Muscle layer of duodenum (tissue), 2 donors: ENCODE measurements around the gene TRDN.
"Not testable (repeated sequence)": the region's sequence is repeated elsewhere in the genome, so short reads cannot be mapped to it uniquely, and the experiment has no call there.

Experiments used
- H3K27ac ChIP-seq: one replicate; pipeline ENCODE4 v1.7.0; 2013; ENCODE audit warnings: mild to moderate bottlenecking, low read length
- H3K27me3 ChIP-seq: one replicate; pipeline ENCODE4 v1.7.0; 2013; ENCODE audit warnings: low read depth, mild to moderate bottlenecking, control low read depth, low read length
- H3K36me3 ChIP-seq, 2 donors: one replicate each; pipeline ENCODE4 v1.7.0; 2013; ENCODE audit warnings: low read length in 2 of 2, control low read depth in 1 of 2, mild to moderate bottlenecking in 1 of 2; ENCODE audit not compliant: insufficient read depth in 2 of 2, control insufficient read depth in 1 of 2
- H3K4me1 ChIP-seq, 2 donors: one replicate each; pipeline ENCODE4 v1.7.0; 2013; ENCODE audit warnings: low read length in 2 of 2, mild to moderate bottlenecking in 2 of 2, control low read depth in 1 of 2, moderate library complexity in 1 of 2; ENCODE audit not compliant: insufficient read depth in 2 of 2, control insufficient read depth in 1 of 2
- H3K4me3 ChIP-seq, 2 donors: one replicate each; pipeline ENCODE4 v1.7.0; 2013; ENCODE audit warnings: low read length in 2 of 2, low read depth in 1 of 2, mild to moderate bottlenecking in 1 of 2
- H3K9me3 ChIP-seq, 2 donors: one replicate each; pipeline ENCODE4 v1.7.0; 2013; ENCODE audit warnings: low read length in 2 of 2, control low read depth in 1 of 2, mild to moderate bottlenecking in 1 of 2; ENCODE audit not compliant: control insufficient read depth in 1 of 2
- donor health status: healthy.

Gene TRDN

GRCh38 chr6:123263981-123264380, 372.8 kb downstream of the TRDN start:
- H3K9me3 ChIP-seq: no peaks in the 10 kb centered on the region
- no peaks in the 10 kb centered on the region for H3K36me3 ChIP-seq
- no peaks in the 10 kb centered on the region for H3K27me3 ChIP-seq
- no peak overlapping the region for H3K4me3 ChIP-seq
- no peak overlapping the region for H3K27ac ChIP-seq
- no peaks in the 10 kb centered on the region for H3K4me1 ChIP-seq

- Histone ChIP-seq H3K27ac (no peak overlapping the region), H3K4me1 (no peaks in the 10 kb centered on the region), H3K9me3 (peaks cover 0 to 5% of the 10 kb centered on the region in 2 donors), H3K4me3 (no peak overlapping the region), H3K36me3 (no peaks in the 10 kb centered on the region), H3K27me3 (no peaks in the 10 kb centered on the region)
Measured at GRCh38 chr6:123240626-123241025, 396.1 kb downstream of the TRDN start.

DNA sequence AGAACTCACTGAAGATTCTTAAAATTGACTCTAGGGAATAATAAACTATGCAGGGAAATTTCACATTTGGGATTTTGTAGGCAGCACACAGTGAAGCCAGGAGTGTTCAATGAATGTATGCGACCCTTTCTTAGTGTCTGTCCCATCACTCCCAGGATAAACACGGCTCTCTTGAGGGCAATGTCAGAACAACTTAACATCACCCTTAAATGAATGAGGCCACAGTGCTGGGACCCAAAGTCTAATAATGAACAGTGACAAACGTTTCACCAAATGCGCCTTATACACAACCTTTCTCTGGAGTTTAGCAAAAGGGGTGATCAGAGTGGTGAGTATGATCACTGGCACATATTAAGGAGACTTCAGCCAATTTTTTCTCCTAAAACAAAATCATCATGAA, 403.4 kb downstream of the TRDN start:
- Histone ChIP-seq H3K27ac (no peak overlapping the region), H3K9me3 (no peaks in the 10 kb centered on the region), H3K36me3 (no peaks in the 10 kb centered on the region), H3K4me3 (no peak overlapping the region), H3K27me3 (no peaks in the 10 kb centered on the region), H3K4me1 (no peaks in the 10 kb centered on the region)

GRCh38 chr6:123227789-123228188, 409.0 kb downstream of the TRDN start:
- H3K27me3 ChIP-seq, H3K4me1 ChIP-seq, H3K4me3 ChIP-seq, H3K27ac ChIP-seq, H3K36me3 ChIP-seq, H3K9me3 ChIP-seq: not testable (repeated sequence)

DNA sequence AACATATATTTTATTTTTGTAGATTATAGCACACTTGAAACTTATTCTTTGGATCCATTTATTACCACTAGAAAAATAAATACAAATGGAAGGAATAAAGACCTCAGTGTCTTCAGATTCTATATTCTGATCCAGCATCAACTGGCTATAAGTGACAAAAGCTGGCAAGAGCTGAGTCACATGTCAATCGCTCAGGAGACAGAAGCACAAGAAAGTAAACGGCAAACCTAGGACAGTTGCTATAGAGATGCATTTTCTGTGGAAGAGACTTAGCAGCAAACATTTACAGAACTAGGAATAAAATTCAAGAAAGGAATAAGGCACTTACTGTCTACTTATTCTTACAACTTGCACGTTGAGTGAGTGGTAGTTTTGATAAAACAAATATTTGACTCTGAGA, 410.4 kb downstream of the TRDN start:
- no peaks in the 10 kb centered on the region for H3K4me1 ChIP-seq
- H3K36me3 ChIP-seq: no peaks in the 10 kb centered on the region

DNA sequence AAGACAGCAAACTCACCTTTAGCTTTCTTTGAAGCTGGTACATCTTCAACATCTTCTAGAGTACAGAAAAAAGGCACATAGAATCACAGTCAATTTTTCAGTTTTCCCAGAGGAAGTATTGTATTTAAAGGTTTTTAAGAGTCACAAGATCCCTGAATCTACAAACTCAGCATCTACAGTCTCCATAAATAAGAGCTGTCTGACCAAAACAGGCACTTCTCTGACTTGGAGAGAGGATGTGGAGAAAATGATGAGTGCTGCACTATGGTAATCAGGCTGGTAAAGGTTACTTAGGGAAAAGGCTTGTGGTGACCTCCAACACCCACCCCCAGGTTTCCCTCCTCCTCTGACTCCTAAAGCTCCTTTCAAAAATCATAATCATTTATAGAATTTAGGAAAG, 412.7 kb downstream of the TRDN start:
- Histone ChIP-seq H3K36me3 (no peaks in the 10 kb centered on the region), H3K27ac (no peak overlapping the region), H3K27me3 (no peaks in the 10 kb centered on the region), H3K4me3 (no peak overlapping the region), H3K9me3 (no peaks in the 10 kb centered on the region), H3K4me1 (no peaks in the 10 kb centered on the region)

More for the DNA sequence above, 410.4 kb downstream of the TRDN start:
- no peak overlapping the region for H3K4me3 ChIP-seq
- no peak overlapping the region for H3K27ac ChIP-seq
- H3K27me3 ChIP-seq: no peaks in the 10 kb centered on the region
- H3K9me3 ChIP-seq: no peaks in the 10 kb centered on the region

- no peaks in the 10 kb centered on the region for H3K9me3 ChIP-seq
- H3K4me1 ChIP-seq: no peaks in the 10 kb centered on the region
- H3K4me3 ChIP-seq: no peak overlapping the region
- no peak overlapping the region for H3K27ac ChIP-seq
- H3K27me3 ChIP-seq: no peaks in the 10 kb centered on the region
- H3K36me3 ChIP-seq: no peaks in the 10 kb centered on the region
Measured at GRCh38 chr6:123223461-123223860, 413.3 kb downstream of the TRDN start.

DNA sequence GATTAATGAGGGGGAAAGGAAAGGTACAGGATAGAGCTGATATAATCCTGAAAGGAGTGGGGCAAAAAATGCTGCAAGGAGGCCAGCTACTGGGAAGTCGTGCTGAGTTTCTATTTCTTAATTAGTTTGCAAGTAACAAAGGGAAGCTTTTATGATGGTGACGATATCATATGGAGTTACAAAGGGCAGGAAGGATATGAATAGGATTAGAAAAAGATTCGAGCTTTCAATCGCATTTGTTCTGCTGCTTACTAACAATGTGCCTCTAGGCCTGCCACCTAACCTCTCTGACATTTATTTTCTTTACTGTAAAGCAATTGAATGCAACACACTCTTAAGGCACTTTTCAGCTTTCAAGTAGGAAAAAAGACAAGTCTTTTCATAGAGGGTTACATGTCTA, 421.5 kb downstream of the TRDN start:
- Histone ChIP-seq H3K4me3 (no peak overlapping the region), H3K27ac (no peak overlapping the region), H3K9me3 (no peaks in the 10 kb centered on the region), H3K36me3 (no peaks in the 10 kb centered on the region), H3K4me1 (no peaks in the 10 kb centered on the region), H3K27me3 (no peaks in the 10 kb centered on the region)

DNA sequence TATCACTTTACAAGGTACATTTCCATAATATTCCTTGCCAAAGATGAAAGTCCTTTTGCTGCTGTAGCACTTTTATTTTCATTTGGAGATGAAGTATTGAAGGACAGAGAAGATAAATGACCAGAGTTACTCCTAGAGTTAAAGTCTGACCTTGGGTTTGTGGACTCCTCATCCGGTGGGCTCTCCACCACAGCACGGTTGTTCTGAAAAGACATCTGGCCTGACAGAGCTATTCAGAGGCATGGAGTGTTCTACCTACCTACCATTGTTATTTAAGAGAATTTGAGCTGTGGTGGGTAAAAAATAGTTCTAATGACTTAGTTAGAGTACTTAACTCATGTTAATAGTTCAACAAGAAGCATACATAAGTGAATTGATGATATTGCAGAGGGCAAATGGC, 422.3 kb downstream of the TRDN start:
- Histone ChIP-seq H3K27ac (no peak overlapping the region), H3K4me1 (no peaks in the 10 kb centered on the region), H3K9me3 (no peaks in the 10 kb centered on the region), H3K27me3 (no peaks in the 10 kb centered on the region), H3K36me3 (no peaks in the 10 kb centered on the region), H3K4me3 (no peak overlapping the region)

DNA sequence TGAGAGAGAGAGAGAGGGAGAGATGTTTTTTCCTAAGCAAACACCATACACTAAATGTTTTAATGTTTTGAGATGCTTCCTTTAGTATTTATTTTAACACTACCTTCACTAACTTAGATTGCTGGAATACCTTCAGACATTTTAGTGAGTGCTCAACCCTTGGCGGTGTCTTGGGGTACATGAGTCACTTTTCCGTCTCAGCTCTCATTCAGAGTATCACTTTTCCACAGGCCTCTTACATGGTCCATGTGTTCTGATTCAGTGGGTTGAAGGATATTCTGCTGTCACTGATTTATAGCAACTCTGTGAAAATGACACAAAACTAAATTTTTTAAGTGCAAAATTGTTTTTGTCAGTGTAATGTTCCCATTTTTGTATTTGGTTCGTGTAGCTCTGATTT, 422.8 kb downstream of the TRDN start:
- no peak overlapping the region for H3K27ac ChIP-seq
- H3K27me3 ChIP-seq: no peaks in the 10 kb centered on the region
- H3K9me3 ChIP-seq: no peaks in the 10 kb centered on the region
- no peaks in the 10 kb centered on the region for H3K36me3 ChIP-seq
- no peak overlapping the region for H3K4me3 ChIP-seq
- H3K4me1 ChIP-seq: no peaks in the 10 kb centered on the region

- no peaks in the 10 kb centered on the region for H3K4me1 ChIP-seq
- H3K27ac ChIP-seq: no peak overlapping the region
- H3K36me3 ChIP-seq: no peaks in the 10 kb centered on the region
- no peaks in the 10 kb centered on the region for H3K27me3 ChIP-seq
- no peak overlapping the region for H3K4me3 ChIP-seq
- H3K9me3 ChIP-seq: no peaks in the 10 kb centered on the region
Measured at GRCh38 chr6:123211777-123212545, 424.8 kb downstream of the TRDN start.

- H3K4me1 ChIP-seq: no peaks in the 10 kb centered on the region
- no peak overlapping the region for H3K27ac ChIP-seq
Measured at GRCh38 chr6:123210645-123211044, 426.1 kb downstream of the TRDN start.

More at GRCh38 chr6:123210645-123211044, 426.1 kb downstream of the TRDN start:
- Histone ChIP-seq H3K27me3 (no peaks in the 10 kb centered on the region), H3K4me3 (no peak overlapping the region), H3K9me3 (no peaks in the 10 kb centered on the region), H3K36me3 (no peaks in the 10 kb centered on the region)
